Measurements from ENCODE around the gene SGPP2.
"Not testable (repeated sequence)": the region's sequence is repeated elsewhere in the genome, so short reads cannot be mapped to it uniquely, and the experiment has no call there.

SGPP2 gene, protein sequence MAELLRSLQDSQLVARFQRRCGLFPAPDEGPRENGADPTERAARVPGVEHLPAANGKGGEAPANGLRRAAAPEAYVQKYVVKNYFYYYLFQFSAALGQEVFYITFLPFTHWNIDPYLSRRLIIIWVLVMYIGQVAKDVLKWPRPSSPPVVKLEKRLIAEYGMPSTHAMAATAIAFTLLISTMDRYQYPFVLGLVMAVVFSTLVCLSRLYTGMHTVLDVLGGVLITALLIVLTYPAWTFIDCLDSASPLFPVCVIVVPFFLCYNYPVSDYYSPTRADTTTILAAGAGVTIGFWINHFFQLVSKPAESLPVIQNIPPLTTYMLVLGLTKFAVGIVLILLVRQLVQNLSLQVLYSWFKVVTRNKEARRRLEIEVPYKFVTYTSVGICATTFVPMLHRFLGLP

DNA sequence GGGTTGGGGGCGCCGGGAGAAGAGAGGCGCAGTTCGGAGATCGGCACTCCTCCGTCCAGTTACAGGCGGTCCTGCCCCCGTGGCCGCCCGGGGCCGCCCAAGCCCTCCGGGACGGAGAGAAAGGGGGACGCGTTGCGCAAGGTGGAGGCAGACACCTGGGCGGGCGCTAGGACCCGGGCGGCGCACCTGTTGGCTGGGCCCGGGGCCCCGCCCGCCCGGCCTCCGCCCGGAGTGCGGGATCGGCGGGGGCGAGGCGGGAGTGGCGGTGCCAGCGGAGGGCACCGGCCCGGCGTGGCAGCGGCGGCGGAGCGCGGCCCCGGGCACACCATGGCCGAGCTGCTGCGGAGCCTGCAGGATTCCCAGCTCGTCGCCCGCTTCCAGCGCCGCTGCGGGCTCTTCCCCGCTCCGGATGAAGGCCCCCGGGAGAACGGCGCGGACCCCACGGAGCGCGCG, at the start of gene SGPP2:
Gene SGPP2 (plus strand): TSS at position 268 of the 453 bp plus-strand sequence. CDS start 60 bp downstream, at position 328.
- DNase-seq (ENCODE audit: low read depth in 2 of 2): no peak

DNA sequence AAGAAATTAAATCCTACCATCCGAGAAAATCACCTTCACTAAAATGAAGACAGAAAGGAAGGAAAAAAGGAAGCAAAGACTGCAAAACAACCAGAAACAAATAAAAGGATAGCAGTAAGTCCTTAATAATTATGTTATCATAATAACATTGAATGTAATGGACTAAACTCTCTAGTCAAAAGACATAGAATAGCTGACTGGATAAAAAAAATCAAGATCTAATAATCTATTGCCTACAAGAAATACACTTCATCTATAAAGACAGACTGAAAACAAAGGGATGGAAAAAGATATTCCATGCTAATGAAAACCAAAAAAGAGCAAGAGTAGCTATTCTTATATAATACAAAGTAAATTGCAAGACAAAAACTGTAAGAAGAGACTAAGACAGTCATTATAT, 48.5 kb upstream of the SGPP2 start:
- DNase-seq (ENCODE audit: low read depth in 2 of 2): no peak

DNA sequence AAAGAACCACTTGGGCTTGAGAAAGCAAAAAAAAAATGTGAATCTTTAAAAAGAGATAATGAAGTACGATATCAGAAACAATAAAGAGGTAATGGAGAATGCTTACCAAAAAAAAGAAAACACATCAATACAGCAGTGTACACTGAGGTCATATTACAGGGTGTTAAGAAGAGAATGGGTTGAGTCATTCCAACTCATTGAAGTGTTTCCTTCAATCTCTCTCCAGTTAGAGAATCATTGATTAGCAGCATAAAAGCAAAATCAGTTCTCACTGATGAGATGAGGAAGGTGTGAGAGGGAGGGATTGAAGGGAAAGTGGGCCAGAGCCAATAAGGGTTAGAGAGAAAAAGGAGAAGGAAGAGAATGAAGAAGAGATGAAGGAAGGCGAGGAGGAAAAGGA, 43.9 kb upstream of the SGPP2 start:
- no peak for DNase-seq (ENCODE audit: low read depth in 2 of 2)

DNA sequence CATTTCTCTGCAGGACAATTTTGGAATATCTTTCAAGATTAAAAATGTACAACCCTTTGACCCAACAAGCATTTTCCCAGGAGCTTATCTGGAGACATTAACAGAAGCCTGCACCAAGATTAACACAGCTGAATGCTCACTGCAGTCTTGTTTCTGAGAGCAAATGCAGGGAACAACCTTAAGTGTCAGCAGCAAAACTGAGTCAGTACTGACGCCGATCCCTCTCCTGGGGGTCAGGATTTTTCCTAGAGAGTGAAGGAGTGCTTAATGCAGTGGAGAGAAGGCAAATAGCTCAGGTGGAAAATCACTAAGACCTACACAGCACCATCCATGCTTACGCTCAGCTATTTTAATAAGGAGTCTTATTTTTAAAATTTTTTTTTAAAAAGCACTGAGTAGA, 42.8 kb upstream of the SGPP2 start:
- no peak for DNase-seq (ENCODE audit: low read depth in 2 of 2)

DNA sequence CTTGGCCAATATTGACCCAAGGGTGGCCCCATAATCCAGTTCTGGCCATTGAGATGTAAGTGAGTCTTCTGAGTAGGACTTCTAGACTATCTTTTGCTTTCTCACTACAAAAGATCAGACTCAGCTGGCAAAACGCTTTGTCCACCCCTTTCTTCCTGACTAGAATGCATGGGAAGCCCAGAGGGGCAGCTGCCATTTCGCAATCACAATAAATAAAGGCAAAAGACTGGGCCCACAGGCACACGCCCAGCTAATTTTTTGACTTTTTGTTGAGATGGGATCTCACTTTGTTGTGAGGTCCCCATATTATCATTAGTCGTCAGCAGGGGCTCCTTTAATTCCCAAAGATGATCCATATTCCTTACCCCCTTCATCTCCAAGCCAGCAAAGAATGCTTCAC, 41.1 kb upstream of the SGPP2 start:
- no peak for DNase-seq (ENCODE audit: low read depth in 2 of 2)

DNA sequence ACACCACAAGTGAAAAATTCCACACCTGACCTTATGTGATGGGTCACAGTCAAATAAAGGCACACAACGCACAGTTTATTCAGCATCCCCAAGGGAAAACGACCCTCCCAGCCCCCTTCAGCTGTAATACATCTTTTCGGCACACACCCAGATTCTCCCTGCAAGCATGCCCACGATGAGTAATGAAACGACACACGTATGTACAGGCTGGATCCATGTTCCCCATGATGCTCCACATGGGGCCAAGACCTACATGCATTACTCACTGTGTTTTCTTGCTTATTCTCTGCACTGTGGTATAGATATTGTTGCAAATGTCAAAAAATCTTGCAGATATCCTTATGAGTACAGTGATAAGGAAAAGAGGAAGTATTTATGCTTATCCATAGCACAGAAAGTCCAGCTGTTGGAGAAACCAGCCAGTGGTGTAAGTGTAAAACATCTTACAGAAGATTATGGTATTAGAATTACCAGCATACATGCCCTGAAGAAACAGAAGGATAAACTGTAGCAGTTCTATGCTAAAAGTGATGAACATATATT, 32.5 kb upstream of the SGPP2 start:
- DNase-seq (ENCODE audit: low read depth in 2 of 2): no peak

DNA sequence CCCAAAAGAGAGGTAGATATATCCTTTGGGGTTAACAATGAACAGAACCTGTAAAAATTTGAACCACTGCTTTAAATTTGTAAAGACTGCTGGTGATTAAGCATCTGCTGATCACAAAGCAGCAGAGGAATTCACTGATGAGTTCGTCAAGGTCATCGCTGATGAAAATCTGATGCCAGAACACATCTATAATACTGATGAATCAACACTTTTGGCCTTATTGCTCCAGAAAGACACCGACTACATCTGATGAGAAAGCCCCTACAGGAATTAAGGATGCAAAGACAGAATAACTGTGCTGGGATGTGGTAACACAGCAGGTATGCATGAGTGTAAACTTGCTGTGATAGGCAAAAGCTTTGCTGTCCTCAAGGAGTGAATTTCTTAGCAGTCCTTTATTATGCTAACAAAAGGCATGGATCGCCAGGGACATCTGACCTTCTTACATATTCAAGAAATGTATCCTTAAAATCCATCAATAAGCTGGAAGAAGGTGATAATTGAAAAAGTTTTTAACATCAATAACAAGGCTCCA, 30.5 kb upstream of the SGPP2 start:
- DNase-seq (ENCODE audit: low read depth in 2 of 2): no peak

DNA sequence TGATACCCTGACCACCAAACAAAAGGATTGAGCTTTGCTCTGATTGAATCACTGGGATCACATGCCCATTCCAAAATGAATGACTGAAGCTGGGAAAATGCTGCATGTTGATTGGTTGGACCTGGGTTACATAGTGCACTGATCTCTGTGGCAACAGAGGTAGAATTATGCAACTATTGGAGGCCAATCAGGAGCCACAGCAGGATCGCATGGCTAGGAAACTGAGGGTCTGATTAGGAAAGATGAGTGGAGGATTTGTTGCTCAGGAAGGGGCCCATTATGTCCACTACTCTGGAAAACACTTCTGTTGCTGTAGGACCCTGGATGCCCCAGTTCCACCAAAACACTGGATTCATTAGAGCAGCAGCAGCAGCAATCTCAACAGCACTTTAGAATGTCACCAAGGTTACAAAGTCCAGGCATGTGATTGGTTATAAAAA, 25.9 kb upstream of the SGPP2 start:
- no peak for DNase-seq (ENCODE audit: low read depth in 2 of 2)

DNA sequence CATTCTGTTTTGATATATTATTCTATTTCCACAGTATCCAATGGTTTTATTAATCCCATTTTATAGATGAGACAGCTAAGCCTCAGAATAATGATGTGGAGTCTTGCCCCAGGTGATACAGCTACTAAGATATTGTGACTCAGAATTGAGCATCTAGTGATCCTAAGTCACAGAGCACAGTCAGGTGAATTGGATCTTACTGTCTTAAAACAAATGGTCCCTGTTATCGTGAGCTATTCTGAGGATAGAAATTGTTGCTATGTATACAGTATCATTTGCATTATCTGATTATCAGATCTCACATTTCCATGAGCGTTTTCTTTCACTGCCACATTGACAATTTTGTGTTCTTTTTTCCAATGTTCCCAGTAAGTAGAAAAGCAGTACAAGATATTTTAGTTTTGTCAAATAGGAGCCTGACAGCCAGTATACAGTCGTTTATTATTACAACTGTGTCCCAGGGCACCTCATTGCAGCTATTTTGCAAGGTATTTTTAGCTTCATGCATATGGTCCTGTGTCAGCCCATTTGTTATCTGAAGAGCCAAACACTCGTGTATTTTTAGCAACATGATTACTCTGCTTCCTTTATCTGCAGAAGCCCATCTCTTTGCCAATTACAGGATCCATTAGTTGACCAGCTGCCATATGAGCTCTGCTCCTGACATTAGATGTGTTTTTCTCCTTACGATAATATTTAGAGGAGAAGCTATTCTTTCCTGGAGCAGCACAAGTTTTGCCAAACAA, 25.1 kb upstream of the SGPP2 start:
- no peak for DNase-seq (ENCODE audit: low read depth in 2 of 2)

DNA sequence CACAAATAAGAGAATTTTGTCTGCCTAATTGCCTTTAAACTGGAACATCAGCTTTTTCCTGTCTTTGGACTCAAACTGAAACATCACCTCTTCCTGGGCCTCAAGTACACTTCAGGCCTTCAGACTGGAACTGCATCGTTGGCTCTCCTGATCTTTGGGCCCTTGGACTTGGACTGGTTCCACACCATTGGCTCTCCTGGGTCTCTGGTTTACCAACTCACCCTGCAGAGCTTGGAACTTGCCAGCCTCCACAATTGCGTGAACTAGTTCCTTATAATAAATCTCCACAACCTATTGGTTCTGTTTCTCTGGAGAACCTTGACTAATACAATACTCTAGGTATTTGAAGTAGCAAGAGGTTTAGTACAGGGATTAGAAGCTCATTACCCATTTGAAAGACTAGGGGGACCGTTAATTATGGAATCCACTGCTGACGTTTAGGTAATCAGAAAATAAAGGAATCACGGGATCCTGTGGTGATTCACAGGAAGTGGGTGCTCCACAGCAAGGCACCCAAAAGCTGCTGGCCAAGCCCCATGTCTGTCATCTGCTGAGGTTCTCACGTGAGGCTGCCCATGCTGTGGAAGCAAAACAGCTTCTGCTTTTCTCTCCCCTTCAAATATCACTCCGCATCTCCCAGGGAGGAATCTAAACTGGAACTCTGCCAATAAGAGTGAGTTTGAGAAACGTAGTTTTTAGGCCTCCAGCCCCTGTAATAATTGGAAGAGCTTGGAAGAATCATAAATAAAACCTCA, 20.0 kb upstream of the SGPP2 start:
- no peak for DNase-seq (ENCODE audit: low read depth in 2 of 2)

DNA sequence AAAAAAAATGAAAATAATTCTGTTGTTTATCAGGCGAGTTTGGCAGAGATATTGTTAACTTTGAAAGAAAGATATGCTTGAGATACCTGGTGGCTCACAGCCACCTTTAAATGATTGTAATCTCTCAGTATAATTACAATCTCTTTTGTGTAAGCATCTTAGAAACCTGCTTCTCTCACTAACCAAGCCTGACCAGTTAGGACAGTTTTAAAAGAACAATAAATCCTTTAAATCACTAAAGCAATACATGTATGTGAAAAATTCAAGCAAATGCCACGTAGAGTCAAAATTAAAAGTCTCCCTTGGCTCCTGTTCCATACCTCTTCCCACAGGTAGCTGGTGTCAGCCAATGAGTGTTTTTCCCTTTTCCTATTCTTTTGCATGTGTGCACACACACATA, 15.7 kb upstream of the SGPP2 start:
- no peak for DNase-seq (ENCODE audit: low read depth in 2 of 2)

DNA sequence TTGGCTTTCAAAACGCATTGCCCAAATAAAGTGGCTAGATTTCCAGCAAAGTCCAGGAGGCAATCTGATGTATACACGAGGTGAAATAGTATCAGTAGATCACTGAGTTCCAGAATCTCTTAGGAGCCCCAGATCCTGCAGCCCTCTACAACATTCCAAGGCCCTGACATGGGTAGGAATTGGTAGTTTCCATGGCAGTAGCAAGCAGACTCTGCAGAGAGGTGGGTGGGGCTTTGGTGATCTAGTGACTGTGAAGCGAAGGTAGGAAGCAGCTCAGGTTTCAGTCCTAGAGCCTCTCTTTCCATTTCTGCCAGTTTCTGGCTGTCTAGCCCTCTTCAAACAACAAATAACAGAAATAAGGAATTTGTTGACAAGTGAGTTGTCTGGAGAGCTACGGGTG, 13.8 kb upstream of the SGPP2 start:
- no peak for DNase-seq (ENCODE audit: low read depth in 2 of 2)

DNA sequence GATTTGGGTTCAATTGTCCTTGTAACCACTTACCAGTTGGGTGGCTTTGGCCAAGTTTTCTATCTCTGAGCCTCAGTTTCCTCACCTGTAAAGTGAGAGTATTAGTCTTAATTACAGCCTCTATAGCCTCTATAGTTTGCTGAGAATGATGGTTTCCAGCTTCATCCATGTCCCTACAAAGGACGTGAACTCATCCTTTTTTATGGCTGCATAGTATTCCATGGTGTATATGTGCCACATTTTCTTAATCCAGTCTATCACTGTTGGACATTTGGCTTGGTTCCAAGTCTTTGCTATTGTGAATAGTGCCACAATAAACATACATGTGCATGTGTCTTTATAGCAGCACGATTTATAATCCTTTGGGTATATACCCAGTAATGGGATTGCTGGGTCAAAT, 12.0 kb upstream of the SGPP2 start:
- DNase-seq (ENCODE audit: low read depth in 2 of 2): not testable (repeated sequence)

DNA sequence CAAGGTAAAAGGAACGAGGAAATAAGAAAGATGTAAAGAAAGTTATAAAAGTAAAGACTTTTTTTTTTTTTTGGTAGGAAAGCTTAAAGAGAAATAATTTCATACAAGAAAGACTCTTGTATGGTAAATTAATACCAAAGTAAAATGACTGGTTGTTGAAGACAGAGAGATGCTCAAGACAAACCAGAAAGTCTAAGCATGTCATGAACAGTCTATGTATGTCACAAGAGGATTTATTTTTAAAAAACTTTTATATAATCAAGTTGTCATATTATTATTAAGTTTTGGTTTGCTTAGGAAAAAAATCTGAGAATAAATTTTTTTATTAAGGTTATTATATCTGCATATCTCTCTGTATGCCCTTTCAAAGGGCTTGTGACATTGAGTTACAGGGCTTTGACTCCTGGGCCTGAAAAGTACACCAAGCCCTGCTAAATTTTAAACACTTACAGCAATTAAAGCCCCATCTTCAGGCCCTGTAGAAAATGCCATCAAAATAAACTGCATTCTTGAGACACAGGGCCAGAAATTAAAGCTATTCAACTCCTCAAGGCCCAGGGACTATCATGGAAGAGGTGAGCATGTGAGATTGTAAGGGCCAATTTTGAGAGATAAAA, 10.9 kb upstream of the SGPP2 start:
- no peak for DNase-seq (ENCODE audit: low read depth in 2 of 2)

DNA sequence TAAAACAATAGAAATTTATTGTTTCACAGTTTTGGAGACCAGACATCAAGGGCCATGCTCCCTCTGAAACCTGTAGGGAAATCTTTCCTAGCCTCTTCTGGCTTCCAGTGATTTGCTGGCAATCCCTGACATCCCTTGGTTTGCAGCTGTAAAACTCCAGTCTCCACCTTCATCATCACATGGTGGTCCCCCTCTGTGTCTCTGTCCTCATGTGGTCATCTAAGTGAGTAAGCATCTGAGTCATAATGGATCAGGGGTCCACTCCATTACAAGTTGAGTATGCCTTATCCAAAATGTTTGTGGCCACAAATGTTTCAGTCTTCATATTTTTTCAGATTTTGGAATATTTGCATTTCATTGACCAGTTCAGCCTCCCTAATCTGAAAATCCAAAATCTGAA, 5.6 kb upstream of the SGPP2 start:
- DNase-seq (ENCODE audit: low read depth in 2 of 2): no peak

DNA sequence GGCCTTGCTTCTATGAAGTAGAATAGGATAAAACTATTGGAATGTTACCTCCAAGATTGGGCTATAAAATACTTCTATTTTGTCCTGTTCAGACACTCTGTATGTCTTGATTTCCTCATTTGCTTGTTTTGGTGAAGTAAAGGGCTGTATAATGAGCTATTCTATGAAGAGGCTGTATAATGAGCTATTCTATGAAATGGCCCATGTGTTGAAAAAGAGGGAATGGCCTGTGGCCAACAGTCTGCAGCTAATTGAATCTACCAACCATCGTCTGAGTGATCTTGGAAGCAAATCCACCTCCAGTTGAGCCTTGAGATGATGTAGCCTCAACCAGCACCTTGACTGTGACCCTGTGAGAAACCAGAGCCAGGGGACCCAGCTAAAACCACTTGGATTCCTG, 3.8 kb upstream of the SGPP2 start:
- no peak for DNase-seq (ENCODE audit: low read depth in 2 of 2)

DNA sequence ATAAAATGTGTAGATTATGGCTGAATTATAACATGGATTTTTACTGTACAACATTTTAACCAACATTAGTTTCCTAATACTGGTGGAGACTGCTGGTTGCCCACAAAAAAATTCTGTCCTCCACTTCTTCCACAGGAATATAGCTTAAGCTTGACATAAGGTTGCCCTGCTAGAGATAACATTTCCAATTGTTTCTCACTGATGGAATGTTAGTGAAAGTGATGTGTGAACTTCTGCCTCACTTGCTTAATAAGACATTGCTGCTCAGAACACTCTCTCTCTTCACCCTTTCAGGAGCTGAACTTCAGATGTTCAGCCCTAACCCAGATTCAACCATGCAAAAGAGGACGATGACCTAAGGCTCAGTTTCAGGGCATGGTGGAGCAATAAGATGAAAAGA, 2.7 kb upstream of the SGPP2 start:
- no peak for DNase-seq (ENCODE audit: low read depth in 2 of 2)

DNA sequence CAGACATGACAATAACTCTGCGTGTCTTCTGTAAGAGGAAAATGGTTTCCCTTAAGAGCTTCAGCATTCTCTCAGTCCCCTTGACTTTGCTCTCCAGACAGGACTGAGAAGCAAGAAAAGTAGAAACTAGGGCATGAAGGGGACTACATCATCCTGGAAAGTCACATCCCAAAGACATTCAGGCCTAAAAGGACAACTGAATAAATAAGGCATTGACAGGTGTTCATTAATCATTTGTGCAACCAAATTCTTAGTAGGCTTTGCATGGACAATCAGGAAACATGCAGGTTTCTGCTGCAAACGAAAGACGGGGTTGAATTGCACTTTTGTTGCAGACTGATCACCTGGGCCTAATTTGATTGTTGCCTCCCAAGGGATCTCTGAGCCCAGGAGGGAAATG, 1.2 kb upstream of the SGPP2 start:
- no peak for DNase-seq (ENCODE audit: low read depth in 2 of 2)

DNA sequence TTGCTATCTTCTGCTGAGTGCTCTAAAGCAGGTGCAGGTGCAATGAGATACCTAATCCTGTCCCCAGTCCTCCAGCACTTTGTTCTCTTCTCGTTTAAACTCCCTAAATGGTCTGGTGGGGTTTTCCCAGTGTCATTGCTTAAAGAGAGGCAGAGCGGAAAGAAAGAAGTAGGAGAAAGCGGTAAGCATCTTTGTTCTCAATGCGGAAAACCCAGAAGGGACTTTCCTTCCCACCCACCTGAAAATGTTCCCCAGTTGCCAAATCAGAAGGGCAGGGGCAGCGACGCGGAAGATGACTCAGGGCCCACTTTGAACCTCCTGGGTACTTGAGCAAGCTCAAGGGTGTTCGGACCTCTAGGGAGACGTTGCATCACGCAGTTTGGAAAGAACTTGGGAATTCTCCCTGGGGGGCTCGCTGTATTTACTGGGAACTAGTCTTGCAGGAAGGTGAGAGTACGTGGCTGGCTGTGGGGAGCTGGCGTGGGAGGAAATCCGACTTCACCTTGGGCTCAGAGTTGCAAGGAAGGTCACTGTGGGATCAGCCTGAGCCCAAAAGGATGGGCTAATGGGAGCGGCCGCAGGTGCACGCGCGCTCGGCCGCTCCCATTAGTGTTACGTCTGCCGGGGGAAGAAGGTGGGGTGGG, 589 bp upstream of the SGPP2 start:
- peak in 1 of 2 donors; percentile 42 for DNase-seq (ENCODE audit: low read depth in 2 of 2)

DNA sequence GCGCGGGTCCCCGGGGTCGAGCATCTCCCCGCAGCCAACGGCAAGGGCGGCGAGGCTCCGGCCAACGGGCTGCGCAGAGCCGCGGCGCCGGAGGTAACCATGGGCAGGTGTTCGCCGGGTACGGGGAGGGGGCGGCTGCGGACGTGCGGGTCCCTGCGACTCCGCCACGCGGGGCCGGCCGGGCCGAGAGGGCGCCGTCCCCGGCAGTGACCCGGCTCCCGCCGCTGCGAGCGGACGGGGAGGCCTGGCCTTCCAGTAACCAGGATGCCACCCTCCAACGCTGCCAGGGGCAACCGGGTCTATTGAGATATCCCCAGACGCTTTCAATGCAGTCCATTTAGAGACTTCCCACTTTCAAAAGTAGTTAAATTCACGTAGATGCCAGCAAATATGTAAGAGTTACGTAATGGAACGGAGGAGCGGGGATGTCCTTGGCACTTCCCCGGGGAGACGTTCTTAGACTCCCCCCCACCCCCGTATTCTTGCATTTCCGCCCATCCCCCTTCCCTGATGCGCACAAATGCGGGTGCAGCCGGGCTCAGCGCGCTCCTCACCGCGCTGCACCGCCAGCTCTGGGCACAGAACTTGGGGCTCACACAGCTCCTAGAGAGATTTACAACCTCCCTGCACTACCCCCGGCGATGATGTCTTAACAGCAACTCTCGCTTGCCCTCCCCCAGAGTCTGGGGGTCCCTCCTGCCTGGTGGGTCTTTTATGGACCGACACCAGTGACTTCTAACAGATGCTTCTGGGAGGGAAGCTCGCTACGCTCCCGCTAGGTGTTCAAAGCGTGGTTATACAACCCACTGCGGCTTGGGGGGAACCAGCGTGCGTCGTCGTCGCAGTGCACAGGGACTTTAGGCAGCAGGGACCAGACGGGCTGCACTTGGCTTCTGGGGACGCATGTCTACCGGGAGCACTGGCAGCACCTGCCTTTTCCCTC, 657 bp downstream of the SGPP2 start:
- DNase-seq (ENCODE audit: low read depth in 2 of 2): no peak
